Transverse colon (tissue), 4 donors: ENCODE results near the gene EEFSEC. TPM values are rescaled to one million over a fixed set of nuclear protein-coding genes. Genes with fewer than 3 reads are reported as not detected.

Source experiments
- DNase-seq: peaks from one replicate; pipeline ENCODE4 v3.0.0-alpha.2; 2019
- H3K27ac ChIP-seq, 4 donors: fragments of 200-600 bp; sonication (generic); 2 replicates each; pipeline ENCODE4 v1.5.1; 2016 to 2018; ENCODE audit warnings: inconsistent platforms in 4 of 4
- H3K27me3 ChIP-seq: fragments of 200-600 bp; sonication (generic); 2 replicates; pipeline ENCODE4 v1.5.1; 2017; ENCODE audit warnings: inconsistent platforms
- H3K36me3 ChIP-seq, 4 donors: fragments of 200-600 bp; sonication (generic); 2 replicates each; pipeline ENCODE4 v1.5.1; 2017 to 2019; ENCODE audit warnings: inconsistent platforms in 4 of 4
- H3K4me1 ChIP-seq, 4 donors: fragments of 200-600 bp; sonication (generic); 2 replicates each; pipeline ENCODE4 v1.5.1; 2017 to 2020; ENCODE audit warnings: inconsistent platforms in 4 of 4
- H3K4me3 ChIP-seq, 4 donors: fragments of 200-600 bp; sonication (generic); 1 replicate in 1 of 4; 2 replicates in 3 of 4; pipeline versions ENCODE4 v1.5.1 to v1.6.1; 2017 to 2019; ENCODE audit warnings: inconsistent platforms in 4 of 4
- H3K9me3 ChIP-seq, 2 donors: fragments of 200-600 bp; sonication (generic); 2 replicates each; pipeline ENCODE4 v1.5.1; 2017 to 2019; ENCODE audit warnings: inconsistent platforms in 2 of 2
- EP300 ChIP-seq: sonication (generic); formaldehyde crosslinking; IDR thresholded peaks from one replicate; pipeline ENCODE4 v1.6.1; 2017; ENCODE audit warnings: antibody characterized with exemption, low read depth
- POLR2A ChIP-seq: fragments of 450-650 bp; IDR thresholded peaks from one replicate; pipeline ENCODE4 v1.6.1; 2016; ENCODE audit warnings: antibody characterized with exemption, mild to moderate bottlenecking, moderate library complexity
- POLR2AphosphoS5 ChIP-seq, 3 donors: sonication (generic); formaldehyde crosslinking; IDR thresholded peaks; one replicate each; pipeline ENCODE4 v1.6.1; 2016; ENCODE audit warnings: antibody characterized with exemption in 3 of 3
- WGBS, 2 donors: methylation state at CpG; one replicate each; pipeline ENCODE4 v1.1.5; 2018; ENCODE audit warnings: low coverage in 1 of 2; 5-methylcytosine and 5-hydroxymethylcytosine counted together
- in situ Hi-C, 4 donors: fragments of 200-750 bp; cut with MboI; loops; one replicate each; pipeline versions ENCODE4 v1.15.0 to v1.15.1; 2017; ENCODE audit warnings: low sequenced_read_pairs in 3 of 4, low pct_ligation_motif_present in 1 of 4, low pct_unique_long_range_greater_than_20kb in 1 of 4
- intact Hi-C: fragments of 100-400 bp; cut with DNase I; formaldehyde crosslinking; loops from one replicate; pipeline ENCODE4 v1.15.1; 2023; ENCODE audit warnings: low total_unique reads
- total RNA-seq, 4 donors: library from RNA; depleted of rRNA; stranded (reverse); fragments of >200 nt; gene quantifications; one replicate each; pipeline ENCODE4 v1.1.0, GENCODE V29; 2016
- TF ChIP-seq, protein P1 (sequence below), 5 experiments: fragments of 200-600 bp in 3 of 5; fragments of 450-650 bp in 2 of 5; sonication (generic) in 3 of 5; IDR thresholded peaks; 1 replicate in 2 of 5; 2 replicates in 3 of 5; pipeline ENCODE4 v1.5.1; 2016 to 2017; ENCODE audit warnings: antibody characterized with exemption in 5 of 5, inconsistent platforms in 3 of 5, mild to moderate bottlenecking in 2 of 5, moderate library complexity in 1 of 5

The EEFSEC gene
- total RNA-seq, 4 donors from 2014 or later, result 10.3 to 16.8 (median 14.2) TPM

DNA sequence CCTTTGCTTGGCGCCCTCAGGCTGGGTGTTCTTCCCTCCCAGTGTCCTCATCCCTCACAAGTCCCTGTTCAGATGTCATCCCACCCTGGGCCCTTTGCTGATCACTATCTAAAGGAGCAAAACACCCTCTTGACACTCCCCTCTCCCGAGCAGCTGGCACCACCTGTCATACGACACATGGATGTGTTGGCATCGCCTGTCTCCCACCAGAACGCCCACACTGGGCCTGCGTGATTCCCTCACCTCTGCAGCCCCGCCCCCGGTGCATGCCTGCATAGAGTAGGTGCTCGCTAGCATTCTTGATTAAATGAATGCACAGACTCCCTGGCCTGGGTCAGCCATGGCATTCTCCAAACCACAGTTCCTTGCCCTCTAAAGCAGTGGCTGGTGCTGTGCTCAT lies 237.6 kb downstream of the EEFSEC start:
- TF ChIP-seq, protein P1, sequence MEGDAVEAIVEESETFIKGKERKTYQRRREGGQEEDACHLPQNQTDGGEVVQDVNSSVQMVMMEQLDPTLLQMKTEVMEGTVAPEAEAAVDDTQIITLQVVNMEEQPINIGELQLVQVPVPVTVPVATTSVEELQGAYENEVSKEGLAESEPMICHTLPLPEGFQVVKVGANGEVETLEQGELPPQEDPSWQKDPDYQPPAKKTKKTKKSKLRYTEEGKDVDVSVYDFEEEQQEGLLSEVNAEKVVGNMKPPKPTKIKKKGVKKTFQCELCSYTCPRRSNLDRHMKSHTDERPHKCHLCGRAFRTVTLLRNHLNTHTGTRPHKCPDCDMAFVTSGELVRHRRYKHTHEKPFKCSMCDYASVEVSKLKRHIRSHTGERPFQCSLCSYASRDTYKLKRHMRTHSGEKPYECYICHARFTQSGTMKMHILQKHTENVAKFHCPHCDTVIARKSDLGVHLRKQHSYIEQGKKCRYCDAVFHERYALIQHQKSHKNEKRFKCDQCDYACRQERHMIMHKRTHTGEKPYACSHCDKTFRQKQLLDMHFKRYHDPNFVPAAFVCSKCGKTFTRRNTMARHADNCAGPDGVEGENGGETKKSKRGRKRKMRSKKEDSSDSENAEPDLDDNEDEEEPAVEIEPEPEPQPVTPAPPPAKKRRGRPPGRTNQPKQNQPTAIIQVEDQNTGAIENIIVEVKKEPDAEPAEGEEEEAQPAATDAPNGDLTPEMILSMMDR (IDR thresholded peaks at IDR 0.05), result no peak
- TF ChIP-seq POLR2A, result no peak
- TF ChIP-seq POLR2AphosphoS5 (IDR thresholded peaks at IDR 0.05), result no peak
- no peak for TF ChIP-seq EP300
- Histone ChIP-seq H3K36me3 (no peaks in the 10 kb centered on the region), H3K9me3 (no peaks in the 10 kb centered on the region), H3K27me3 (no peaks in the 10 kb centered on the region), H3K4me3 (no peak overlapping the region), H3K27ac (no peak overlapping the region), H3K4me1 (peaks cover 0 to 2% (median under 1%) of the 10 kb centered on the region in 4 donors)
- in situ Hi-C loops (no loop called here), intact Hi-C loops (no loop called here)
- DNase-seq, result no peak
- 93% methylated on average over 9 of the region's 9 CpGs; no CpG with 5 or more reads in 1 of the 2 donors for WGBS, 2 donors

DNA sequence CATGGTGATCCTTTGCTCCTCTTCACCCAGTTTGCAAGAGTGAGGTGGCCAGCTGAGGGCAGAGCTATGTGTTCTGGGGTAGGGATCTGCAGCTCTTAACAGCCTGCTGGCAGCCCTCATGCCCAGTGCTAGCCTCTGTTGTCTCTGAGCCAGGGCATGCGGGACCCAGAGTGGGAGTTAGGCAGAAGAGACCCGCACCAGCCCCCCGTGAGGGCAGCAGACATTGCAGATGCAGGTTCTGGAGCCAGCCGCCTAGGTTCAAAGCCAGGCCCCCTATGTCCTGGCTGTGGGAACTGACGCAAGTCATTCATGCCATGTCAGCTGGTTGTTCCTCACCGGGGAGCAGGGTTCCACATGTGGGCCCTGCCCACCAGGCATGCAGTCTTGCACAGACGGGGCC lies 238.7 kb downstream of the EEFSEC start:
- TF ChIP-seq EP300 (no peak), POLR2A (no peak), POLR2AphosphoS5 (IDR thresholded peaks at IDR 0.05) (no peak)
- TF ChIP-seq, protein P1 (IDR thresholded peaks at IDR 0.05), result no peak
- intact Hi-C loops (no loop called here), in situ Hi-C loops (no loop called here)
- DNase-seq, result no peak
- no peaks in the 10 kb centered on the region for H3K9me3 ChIP-seq
- no peak overlapping the region for H3K27ac ChIP-seq
- H3K36me3 ChIP-seq, result no peaks in the 10 kb centered on the region
- H3K4me3 ChIP-seq, result no peak overlapping the region
- H3K27me3 ChIP-seq, result no peaks in the 10 kb centered on the region
- H3K4me1 ChIP-seq, result no peaks in the 10 kb centered on the region
- WGBS, 2 donors, result 100% methylated on average over 2 of the region's 7 CpGs; no CpG with 5 or more reads in 1 of the 2 donors

DNA sequence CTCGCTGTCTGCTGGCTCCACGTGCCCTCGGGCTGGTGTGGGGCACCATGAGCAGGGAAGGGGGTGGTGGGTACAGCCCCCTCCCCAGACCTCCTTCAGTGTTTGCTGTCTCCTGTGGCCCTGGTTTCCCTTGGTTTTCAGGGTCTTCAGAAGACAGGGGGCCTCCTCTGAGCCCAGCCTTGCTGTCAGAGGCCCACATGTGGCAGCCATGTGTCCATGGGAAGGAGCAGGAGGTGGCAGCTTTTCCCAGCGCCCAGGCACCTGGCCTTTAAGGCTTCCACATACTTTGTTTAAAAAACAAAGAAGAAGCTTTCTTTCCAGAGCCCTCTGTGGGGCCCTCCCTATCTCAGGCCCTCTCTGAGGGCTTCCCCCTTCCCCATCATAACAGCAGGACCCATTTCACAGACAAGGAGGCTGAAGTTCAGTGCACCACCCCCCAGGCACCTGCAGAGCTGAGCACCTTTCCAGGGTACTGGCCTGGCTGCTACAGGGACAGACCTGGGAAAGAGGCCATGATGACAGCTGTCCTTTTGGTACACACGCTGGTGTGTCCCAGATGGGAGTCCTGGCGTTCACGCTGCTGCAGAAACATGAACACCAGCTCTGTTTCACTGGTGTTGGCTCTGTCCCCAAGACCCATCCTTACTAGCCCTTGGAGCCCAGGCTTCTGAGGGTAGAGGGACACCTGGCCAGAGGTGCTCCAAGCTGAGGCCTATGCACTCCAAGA lies 239.7 kb downstream of the EEFSEC start:
- 92% methylated on average over 7 of the region's 7 CpGs; no CpG with 5 or more reads in 1 of the 2 donors for WGBS, 2 donors
- H3K27ac ChIP-seq, result no peak overlapping the region
- intact Hi-C loops, result no loop called here

DNA sequence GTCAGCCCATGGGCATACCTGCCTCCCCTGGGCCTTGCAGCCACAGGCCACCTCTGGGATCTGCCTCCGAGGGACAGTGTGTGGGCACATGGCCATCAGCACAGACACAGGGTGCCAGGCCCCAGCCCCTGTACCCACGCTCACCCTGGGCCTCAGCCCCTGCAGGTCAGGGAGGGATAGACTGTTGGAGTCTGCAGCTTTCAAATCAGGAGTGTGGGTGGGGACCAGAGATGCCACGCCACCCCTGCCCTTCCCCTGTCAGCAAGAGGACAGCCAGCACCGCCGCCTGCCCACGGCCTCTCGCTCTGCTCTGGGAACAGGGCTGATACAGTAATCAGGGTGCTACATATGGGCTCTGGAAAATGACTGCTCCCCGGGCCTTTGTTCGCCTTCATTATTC lies 240.8 kb downstream of the EEFSEC start:
- Histone ChIP-seq H3K4me3 (no peak overlapping the region), H3K9me3 (no peaks in the 10 kb centered on the region), H3K36me3 (no peaks in the 10 kb centered on the region), H3K27me3 (no peaks in the 10 kb centered on the region), H3K4me1 (no peaks in the 10 kb centered on the region), H3K27ac (no peak overlapping the region)
- WGBS, 2 donors, result 95 to 100% methylated on average over 2 to 8 of the region's 9 CpGs
- DNase-seq, result no peak
- intact Hi-C loops (no loop called here), in situ Hi-C loops (no loop called here)
- no peak for TF ChIP-seq POLR2A
- no peak for TF ChIP-seq EP300
- TF ChIP-seq, protein P1 (IDR thresholded peaks at IDR 0.05), result no peak
- TF ChIP-seq POLR2AphosphoS5 (IDR thresholded peaks at IDR 0.05), result no peak

More for the DNA sequence above, 239.7 kb downstream of the EEFSEC start:
- Histone ChIP-seq H3K36me3 (no peaks in the 10 kb centered on the region), H3K4me1 (no peaks in the 10 kb centered on the region), H3K4me3 (no peak overlapping the region), H3K9me3 (no peaks in the 10 kb centered on the region), H3K27me3 (no peaks in the 10 kb centered on the region)
- in situ Hi-C loops, result no loop called here
- no peak for DNase-seq
- no peak for TF ChIP-seq EP300
- TF ChIP-seq POLR2AphosphoS5 (IDR thresholded peaks at IDR 0.05), result no peak
- no peak for TF ChIP-seq POLR2A
- TF ChIP-seq, protein P1 (IDR thresholded peaks at IDR 0.05), result no peak
